ACHN (cell line): Measurements from ENCODE around the gene FMN2.

Experiments used
- DNase-seq: peaks from one replicate; pipeline ENCODE4 v3.0.0-alpha.2; 2015
- in situ Hi-C: cut with HindIII; loops from 2 replicates; pipeline ENCODE4 v1.10.0; 2017; ENCODE audit warnings: low sequenced_read_pairs, low pct_ligation_motif_present, low pct_unique_long_range_greater_than_20kb

Gene FMN2

GRCh38 chr1:240515505-240515904 is 423.8 kb downstream of the FMN2 start:
- in situ Hi-C loops = no loop called here
- no peak for DNase-seq

GRCh38 chr1:240516069-240516468 is 424.4 kb downstream of the FMN2 start:
- in situ Hi-C loops = no loop called here
- peak; percentile 34 for DNase-seq

GRCh38 chr1:240517891-240518290 is 426.2 kb downstream of the FMN2 start:
- in situ Hi-C loops = no loop called here
- no peak for DNase-seq

- DNase-seq = no peak
- in situ Hi-C loops = no loop called here
Observed at GRCh38 chr1:240522122-240522822, 430.6 kb downstream of the FMN2 start.

GRCh38 chr1:240524356-240525069 is 432.8 kb downstream of the FMN2 start:
- in situ Hi-C loops = no loop called here
- no peak for DNase-seq
